Measurements from ENCODE around the gene NKG7. TPM values are rescaled to one million over a fixed set of nuclear protein-coding genes. Genes with fewer than 3 reads are reported as not detected.

NKG7 gene
- total RNA-seq, 1 experiment from 2014 or later, result not detected

Other genes with a start within 250 kb of the NKG7 start
- 0.67 and 1.4 TPM in 2 replicates for gene SIGLEC9, start 247.7 kb downstream of the NKG7 start, total RNA-seq (2014; rRNA removed; shearing (Covaris generic))
- not detected in 2 replicates for gene SIGLEC7, start 230.4 kb downstream of the NKG7 start, total RNA-seq (2014; rRNA removed; shearing (Covaris generic))
- gene CD33, start 147.6 kb downstream of the NKG7 start, total RNA-seq (2014; rRNA removed; shearing (Covaris generic)), result 52.3 and 53.7 TPM in 2 replicates
- not detected in 2 replicates for gene SIGLECL1, start 121.6 kb downstream of the NKG7 start, total RNA-seq (2014; rRNA removed; shearing (Covaris generic))
- not detected in 2 replicates for gene IGLON5, start 61.0 kb downstream of the NKG7 start, total RNA-seq (2014; rRNA removed; shearing (Covaris generic))
- 0.37 and 1.3 TPM in 2 replicates for gene VSIG10L, start 30.5 kb downstream of the NKG7 start, total RNA-seq (2014; rRNA removed; shearing (Covaris generic))
- gene ETFB, start 6.3 kb downstream of the NKG7 start, total RNA-seq (2014; rRNA removed; shearing (Covaris generic)), result 68.4 and 92.5 TPM in 2 replicates
- not detected in 2 replicates for gene CLDND2, start 3.7 kb downstream of the NKG7 start, total RNA-seq (2014; rRNA removed; shearing (Covaris generic))
- gene LIM2, start 15.3 kb upstream of the NKG7 start, total RNA-seq (2014; rRNA removed; shearing (Covaris generic)), result not detected in 2 replicates
- gene C19orf84, start 17.9 kb upstream of the NKG7 start, total RNA-seq (2014; rRNA removed; shearing (Covaris generic)), result not detected in 2 replicates
- gene SIGLEC10, start 45.0 kb upstream of the NKG7 start, total RNA-seq (2014; rRNA removed; shearing (Covaris generic)), result not detected in 2 replicates
- gene SIGLEC8, start 85.8 kb upstream of the NKG7 start, total RNA-seq (2014; rRNA removed; shearing (Covaris generic)), result not detected in 2 replicates
- not detected in 2 replicates for gene CEACAM18, start 105.9 kb upstream of the NKG7 start, total RNA-seq (2014; rRNA removed; shearing (Covaris generic))
- gene SIGLEC12, start 129.1 kb upstream of the NKG7 start, total RNA-seq (2014; rRNA removed; shearing (Covaris generic)), result not detected in 2 replicates
- not detected in 2 replicates for gene SIGLEC6, start 159.0 kb upstream of the NKG7 start, total RNA-seq (2014; rRNA removed; shearing (Covaris generic))
- gene ZNF175, start 198.6 kb upstream of the NKG7 start, total RNA-seq (2014; rRNA removed; shearing (Covaris generic)), result 2.1 and 5.7 TPM in 2 replicates

All from HT1080 (cell line).